ENCODE measurements around the gene NOL12.

- TF ChIP-seq CTCF (IDR thresholded peaks at IDR 0.05) = no peak
- no peak for TF ChIP-seq POLR2A (IDR thresholded peaks at IDR 0.05)
- no peak for TF ChIP-seq POLR2AphosphoS5 (IDR thresholded peaks at IDR 0.05; ENCODE audit: insufficient read depth in 1 of 2, low read depth in 1 of 2)
Measured at GRCh38 chr22:37672920-37673455, 13.2 kb upstream of the NOL12 start.
